WI38 (cell line): ENCODE results near the gene AGFG2.

Source experiments
- H3K4me3 ChIP-seq: 2 replicates; pipeline ENCODE4 v1.5.1; 2011; ENCODE audit warnings: low read depth, mild to moderate bottlenecking, control low read depth, low read length
- TF ChIP-seq, protein P1 (sequence below): IDR thresholded peaks from 2 replicates; pipeline ENCODE4 v1.5.1; 2012; ENCODE audit warnings: low read depth, mild to moderate bottlenecking, control low read depth, low read length

The AGFG2 gene

DNA sequence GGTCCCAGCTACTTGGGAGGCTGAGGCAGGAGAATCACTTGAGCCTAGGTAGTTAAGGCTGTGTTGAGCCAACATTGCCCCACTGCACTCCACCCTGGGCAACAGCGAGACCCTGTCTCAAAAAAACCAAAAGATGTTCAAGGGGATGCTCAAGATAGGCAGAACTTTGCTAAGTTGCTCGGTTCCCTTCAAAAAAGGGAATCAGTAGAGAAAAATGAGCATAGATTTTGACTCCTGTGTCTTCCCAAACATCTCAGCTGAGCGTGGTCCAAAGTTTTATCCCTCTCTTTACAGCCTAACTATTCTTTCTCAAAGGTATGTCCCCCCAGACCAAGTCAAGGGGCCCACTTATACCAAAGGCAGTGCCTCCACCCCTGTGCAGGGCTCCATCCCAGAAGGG, 14.0 kb downstream of the AGFG2 start:
- TF ChIP-seq, protein P1, sequence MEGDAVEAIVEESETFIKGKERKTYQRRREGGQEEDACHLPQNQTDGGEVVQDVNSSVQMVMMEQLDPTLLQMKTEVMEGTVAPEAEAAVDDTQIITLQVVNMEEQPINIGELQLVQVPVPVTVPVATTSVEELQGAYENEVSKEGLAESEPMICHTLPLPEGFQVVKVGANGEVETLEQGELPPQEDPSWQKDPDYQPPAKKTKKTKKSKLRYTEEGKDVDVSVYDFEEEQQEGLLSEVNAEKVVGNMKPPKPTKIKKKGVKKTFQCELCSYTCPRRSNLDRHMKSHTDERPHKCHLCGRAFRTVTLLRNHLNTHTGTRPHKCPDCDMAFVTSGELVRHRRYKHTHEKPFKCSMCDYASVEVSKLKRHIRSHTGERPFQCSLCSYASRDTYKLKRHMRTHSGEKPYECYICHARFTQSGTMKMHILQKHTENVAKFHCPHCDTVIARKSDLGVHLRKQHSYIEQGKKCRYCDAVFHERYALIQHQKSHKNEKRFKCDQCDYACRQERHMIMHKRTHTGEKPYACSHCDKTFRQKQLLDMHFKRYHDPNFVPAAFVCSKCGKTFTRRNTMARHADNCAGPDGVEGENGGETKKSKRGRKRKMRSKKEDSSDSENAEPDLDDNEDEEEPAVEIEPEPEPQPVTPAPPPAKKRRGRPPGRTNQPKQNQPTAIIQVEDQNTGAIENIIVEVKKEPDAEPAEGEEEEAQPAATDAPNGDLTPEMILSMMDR, result no peak

DNA sequence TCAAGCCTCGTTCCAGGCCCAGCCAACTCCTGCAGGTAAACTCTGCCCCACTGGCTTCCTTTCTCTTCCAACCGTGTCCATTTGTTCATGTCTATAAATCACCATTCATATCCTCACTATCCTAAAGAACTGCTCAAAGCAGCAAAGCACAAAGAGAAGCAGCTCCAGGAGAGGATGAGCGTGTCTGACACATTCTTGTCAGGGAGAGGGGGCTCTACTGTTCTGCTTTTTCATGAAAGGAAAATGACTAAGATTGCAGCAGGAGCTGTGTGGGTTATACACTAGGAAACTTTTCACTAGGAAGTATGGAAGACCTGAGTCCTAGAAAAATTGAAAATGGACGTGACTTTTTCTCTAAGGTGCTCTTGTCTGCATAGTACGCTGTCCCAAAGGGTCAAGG, 16.7 kb downstream of the AGFG2 start:
- TF ChIP-seq, protein P1, result no peak

More for the DNA sequence above, 14.0 kb downstream of the AGFG2 start:
- H3K4me3 ChIP-seq, result no peak overlapping the region

GRCh38 chr7:100556541-100556940, 17.5 kb downstream of the AGFG2 start:
- no peak overlapping the region for H3K4me3 ChIP-seq
- TF ChIP-seq, protein P1, result no peak

More for the DNA sequence above, 16.7 kb downstream of the AGFG2 start:
- no peak overlapping the region for H3K4me3 ChIP-seq

GRCh38 chr7:100559127-100559526, 20.1 kb downstream of the AGFG2 start:
- H3K4me3 ChIP-seq, result no peak overlapping the region
- TF ChIP-seq, protein P1, result no peak

DNA sequence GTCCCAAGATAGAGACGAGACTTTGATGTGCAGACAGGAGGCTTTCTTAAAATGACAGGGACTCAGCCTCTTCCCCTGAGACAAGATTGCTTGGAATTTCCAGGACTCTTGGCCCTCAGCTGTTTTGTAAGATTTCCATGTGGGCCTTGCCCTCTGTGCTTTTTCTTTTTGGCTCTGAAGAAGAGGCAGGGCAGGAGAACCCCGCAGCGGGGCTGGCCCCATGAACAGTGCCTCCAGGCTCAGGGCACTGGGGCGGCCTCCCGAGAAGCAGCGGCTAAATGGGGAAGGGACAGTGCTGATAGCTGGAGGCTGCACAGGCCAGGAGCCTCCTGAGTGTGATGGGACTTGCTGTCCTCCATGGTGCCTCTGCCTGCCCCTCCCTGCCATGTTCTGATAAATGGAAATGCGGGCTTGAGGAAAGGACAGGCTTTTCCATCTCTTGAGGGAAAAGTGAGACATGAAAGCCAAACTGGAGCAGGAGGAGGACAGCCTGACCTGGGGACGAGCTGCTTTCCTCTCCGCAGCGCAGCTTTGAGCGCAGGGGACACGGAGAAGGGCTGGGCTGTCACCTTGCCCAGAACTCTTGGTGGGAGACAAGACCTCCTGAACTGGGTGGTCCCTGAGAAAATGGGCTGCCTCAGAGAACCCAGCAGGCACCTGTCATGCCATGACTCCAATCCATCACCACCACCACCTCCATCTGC, 22.6 kb downstream of the AGFG2 start:
- H3K4me3 ChIP-seq, result no peak overlapping the region
- TF ChIP-seq, protein P1, result no peak

DNA sequence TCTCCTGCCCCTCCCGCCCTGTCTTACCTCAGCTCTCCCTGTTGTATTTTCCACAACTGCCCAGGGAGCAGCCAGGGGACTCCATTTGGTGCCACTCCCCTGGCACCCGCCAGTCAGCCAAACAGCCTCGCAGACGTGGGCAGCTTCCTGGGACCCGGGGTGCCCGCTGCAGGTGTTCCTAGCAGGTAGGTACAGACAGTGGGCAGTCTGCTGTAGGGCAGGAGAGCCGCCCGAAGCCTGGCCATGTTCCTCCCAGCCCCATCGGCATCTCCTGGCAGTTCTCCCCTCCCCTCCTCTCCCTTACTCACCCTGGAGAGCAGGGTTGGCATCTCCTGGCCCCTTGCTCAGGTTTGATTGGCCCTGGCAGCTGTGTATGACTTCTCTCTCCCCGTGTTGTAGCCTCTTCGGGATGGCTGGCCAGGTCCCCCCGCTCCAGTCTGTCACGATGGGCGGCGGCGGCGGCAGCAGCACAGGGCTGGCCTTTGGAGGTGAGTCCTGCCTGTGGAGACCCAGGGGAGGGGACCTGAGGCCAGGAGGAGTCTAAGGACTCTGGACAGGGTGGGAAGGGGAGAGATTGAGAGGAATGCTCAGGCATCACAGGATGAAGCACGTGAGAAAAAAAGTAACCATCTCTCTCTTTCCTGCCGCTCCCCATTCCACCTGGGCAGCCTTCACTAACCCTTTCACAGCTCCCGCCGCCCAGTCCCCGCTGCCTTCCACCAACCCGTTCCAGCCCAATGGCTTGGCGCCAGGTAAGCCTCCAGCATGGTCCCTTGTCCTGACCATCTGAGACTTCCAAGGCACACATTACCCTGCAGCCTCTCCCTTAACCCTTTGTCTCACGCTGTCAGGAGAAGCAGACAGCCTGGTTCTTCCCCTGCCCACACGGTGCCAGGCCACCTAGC, 23.4 kb downstream of the AGFG2 start:
- no peak overlapping the region for H3K4me3 ChIP-seq
- TF ChIP-seq, protein P1, result no peak

DNA sequence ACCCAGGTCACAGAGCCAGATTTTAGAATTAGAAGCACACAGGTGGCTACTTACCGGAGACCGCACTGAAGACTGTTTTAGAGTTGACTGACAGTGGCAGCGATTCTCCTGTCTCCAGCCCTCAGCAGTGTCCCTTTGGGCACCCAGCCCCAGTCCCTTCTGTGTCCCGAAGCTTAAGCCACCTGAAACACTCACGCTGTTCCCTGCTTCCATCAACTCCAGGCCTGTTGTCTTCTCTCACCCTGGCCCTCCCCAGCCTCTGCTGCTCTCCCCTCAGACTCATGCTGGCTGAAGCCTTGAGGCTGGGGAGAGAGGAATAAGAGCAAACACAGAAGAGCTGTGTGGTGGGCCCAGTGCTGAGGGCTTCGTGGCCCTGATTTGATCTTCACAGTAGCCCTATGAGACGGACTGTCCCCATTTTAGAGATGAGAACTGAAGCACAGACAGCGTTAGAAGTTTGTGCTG, 24.1 kb downstream of the AGFG2 start:
- TF ChIP-seq, protein P1, result no peak; the same call in 1 of the 2 replicates
- no peak overlapping the region for H3K4me3 ChIP-seq
